NB4 (cell line): ENCODE results near the gene ABCC10.

Experiments
- DNase-seq: peaks from one replicate; pipeline ENCODE4 v3.0.0; 2010; ENCODE audit warnings: low read depth
- H3K4me3 ChIP-seq: one replicate; pipeline ENCODE4 v1.5.1; 2011; ENCODE audit warnings: mild to moderate bottlenecking, low read depth, low read length, moderate library complexity
- MYC ChIP-seq: IDR thresholded peaks from 2 replicates; pipeline ENCODE4 v1.6.1; 2011; ENCODE audit warnings: low read depth, low read length
- POLR2A ChIP-seq: IDR thresholded peaks from 2 replicates; pipeline ENCODE4 v1.6.1; 2011; ENCODE audit warnings: mild to moderate bottlenecking; ENCODE audit not compliant: insufficient read length; ENCODE audit errors: extremely low read depth
- TF ChIP-seq, protein P1 (sequence below): IDR thresholded peaks from 2 replicates; pipeline ENCODE4 v1.6.1; 2011; ENCODE audit warnings: low read depth, low read length
- TF ChIP-seq, protein P2 (sequence below): IDR thresholded peaks from one replicate; pipeline ENCODE4 v1.5.1; 2012; ENCODE audit warnings: low read depth, low read length

Gene ABCC10

DNA sequence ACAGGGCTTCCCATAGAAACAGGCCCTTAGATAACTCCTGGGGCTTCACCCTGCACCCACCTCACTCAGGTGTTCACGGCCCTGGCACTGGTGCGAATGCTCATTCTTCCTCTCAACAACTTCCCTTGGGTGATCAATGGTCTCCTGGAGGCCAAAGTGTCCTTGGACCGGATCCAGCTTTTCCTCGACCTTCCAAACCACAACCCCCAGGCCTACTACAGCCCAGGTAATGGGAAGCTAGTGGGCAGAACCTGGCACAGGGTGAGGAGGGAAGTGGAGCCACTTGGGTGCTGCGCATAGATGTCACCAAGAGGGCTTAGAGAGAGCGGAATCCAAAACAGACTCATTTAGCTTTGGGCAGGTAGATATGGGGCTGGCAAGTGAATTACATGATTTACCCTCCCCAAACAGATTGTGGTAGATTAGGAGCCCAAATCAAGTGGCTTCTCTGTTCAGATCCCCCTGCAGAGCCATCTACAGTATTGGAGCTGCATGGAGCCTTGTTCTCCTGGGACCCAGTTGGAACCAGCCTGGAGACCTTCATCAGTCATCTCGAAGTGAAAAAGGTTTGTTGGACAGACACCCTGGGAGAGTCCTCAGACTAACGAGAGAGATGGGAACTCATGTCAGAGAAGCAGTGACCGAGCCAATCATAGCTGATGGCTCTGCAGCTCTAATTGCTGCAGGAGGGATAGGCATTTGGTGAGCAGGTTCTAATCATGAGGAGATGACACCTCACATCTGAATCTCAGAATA lies 8.5 kb downstream of the ABCC10 start:
- DNase-seq, result no peak
- TF ChIP-seq POLR2A (no peak), MYC (no peak)
- TF ChIP-seq, protein P1, sequence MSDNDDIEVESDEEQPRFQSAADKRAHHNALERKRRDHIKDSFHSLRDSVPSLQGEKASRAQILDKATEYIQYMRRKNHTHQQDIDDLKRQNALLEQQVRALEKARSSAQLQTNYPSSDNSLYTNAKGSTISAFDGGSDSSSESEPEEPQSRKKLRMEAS, result no peak
- TF ChIP-seq, protein P2, sequence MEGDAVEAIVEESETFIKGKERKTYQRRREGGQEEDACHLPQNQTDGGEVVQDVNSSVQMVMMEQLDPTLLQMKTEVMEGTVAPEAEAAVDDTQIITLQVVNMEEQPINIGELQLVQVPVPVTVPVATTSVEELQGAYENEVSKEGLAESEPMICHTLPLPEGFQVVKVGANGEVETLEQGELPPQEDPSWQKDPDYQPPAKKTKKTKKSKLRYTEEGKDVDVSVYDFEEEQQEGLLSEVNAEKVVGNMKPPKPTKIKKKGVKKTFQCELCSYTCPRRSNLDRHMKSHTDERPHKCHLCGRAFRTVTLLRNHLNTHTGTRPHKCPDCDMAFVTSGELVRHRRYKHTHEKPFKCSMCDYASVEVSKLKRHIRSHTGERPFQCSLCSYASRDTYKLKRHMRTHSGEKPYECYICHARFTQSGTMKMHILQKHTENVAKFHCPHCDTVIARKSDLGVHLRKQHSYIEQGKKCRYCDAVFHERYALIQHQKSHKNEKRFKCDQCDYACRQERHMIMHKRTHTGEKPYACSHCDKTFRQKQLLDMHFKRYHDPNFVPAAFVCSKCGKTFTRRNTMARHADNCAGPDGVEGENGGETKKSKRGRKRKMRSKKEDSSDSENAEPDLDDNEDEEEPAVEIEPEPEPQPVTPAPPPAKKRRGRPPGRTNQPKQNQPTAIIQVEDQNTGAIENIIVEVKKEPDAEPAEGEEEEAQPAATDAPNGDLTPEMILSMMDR, result no peak
- no peak overlapping the region for H3K4me3 ChIP-seq

- no peak overlapping the region for H3K4me3 ChIP-seq
- no peak for DNase-seq
- TF ChIP-seq MYC (no peak), POLR2A (no peak)
- TF ChIP-seq, protein P1, result no peak
- TF ChIP-seq, protein P2, result no peak
Observed at GRCh38 chr6:43436577-43437282, 9.4 kb downstream of the ABCC10 start.

GRCh38 chr6:43437700-43438099 lies 10.4 kb downstream of the ABCC10 start:
- H3K4me3 ChIP-seq, result no peak overlapping the region
- DNase-seq, result no peak
- TF ChIP-seq POLR2A (no peak), MYC (no peak)
- TF ChIP-seq, protein P1, result no peak
- TF ChIP-seq, protein P2, result no peak

- no peak for DNase-seq
- H3K4me3 ChIP-seq, result no peak overlapping the region
- TF ChIP-seq, protein P1, result no peak
- TF ChIP-seq POLR2A (no peak), MYC (no peak)
- TF ChIP-seq, protein P2, result no peak
Observed at GRCh38 chr6:43442935-43443334, 15.6 kb downstream of the ABCC10 start.

- TF ChIP-seq POLR2A (no peak), MYC (no peak)
- TF ChIP-seq, protein P1, result no peak
- TF ChIP-seq, protein P2, result no peak
- DNase-seq, result no peak
- H3K4me3 ChIP-seq, result no peak overlapping the region
Observed at GRCh38 chr6:43444036-43444435, 16.7 kb downstream of the ABCC10 start.
